Stimulated activated effector memory CD8-positive, alpha-beta T cell treated with anti-CD3 and anti-CD28 coated beads, Interleukin-12 subunit alpha, Interleukin-12 subunit beta, amount 100 ng/mL, for 72 hours (primary cell): ENCODE data around the gene TMPRSS9.

Experiments
- ATAC-seq: fragments of 150-1000 bp; cut with Tn5 transposase; 2 replicates; pipeline ENCODE4 v1.10.0; 2021
- DNase-seq, 2 donors: peaks; one replicate each; pipeline ENCODE4 v3.0.0; 2021 to 2022; ENCODE audit warnings: low spot score in 2 of 2
- H3K27ac Mint-ChIP-seq: one replicate; pipeline ENCODE4 v1.8.0; 2022; ENCODE audit warnings: mild to moderate bottlenecking, mixed read lengths
- H3K36me3 Mint-ChIP-seq: one replicate; pipeline ENCODE4 v1.8.0; 2022; ENCODE audit warnings: mild to moderate bottlenecking, mixed read lengths
- H3K4me1 Mint-ChIP-seq: one replicate; pipeline ENCODE4 v1.8.0; 2022; ENCODE audit warnings: mixed read lengths
- H3K4me3 Mint-ChIP-seq: one replicate; pipeline ENCODE4 v1.8.0; 2022; ENCODE audit warnings: mild to moderate bottlenecking, mixed read lengths
- H3K9me3 Mint-ChIP-seq: one replicate; pipeline ENCODE4 v1.8.0; 2022; ENCODE audit warnings: mixed read lengths

Gene TMPRSS9

DNA sequence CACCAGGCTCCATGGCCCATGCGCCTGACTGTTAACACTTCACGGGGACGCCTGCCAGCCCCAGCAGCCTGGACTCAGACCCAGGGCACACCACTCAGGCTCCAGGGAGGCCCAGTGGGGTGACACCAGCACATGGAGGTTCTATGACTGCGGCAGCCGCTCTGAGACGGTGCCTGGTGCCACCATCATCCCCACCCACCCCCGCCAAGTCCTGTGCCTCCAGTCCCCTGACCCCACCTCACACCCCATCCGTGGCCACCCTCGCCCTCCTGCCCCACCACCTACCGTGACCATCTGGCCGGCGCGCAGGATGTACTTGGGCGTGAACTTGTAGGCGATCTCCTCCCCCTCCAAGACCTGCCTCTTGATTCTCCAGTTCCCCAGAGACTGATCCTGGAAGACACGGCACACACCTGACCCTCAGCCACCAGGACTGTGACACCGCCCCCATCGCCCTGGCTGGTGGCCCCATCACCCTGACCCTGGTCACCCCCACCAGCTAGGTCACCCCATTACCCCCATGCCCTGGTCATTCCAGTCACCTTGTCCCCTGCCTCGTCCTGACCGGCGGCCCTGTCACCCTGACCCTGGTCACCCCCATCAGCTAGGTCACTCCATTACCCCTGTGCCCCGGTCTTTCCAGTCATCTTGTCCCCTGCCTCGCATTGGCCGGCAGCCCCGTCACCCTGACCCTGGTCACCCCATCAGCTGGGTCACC, 72.2 kb downstream of the TMPRSS9 start:
- DNase-seq (no peak), ATAC-seq (no peak)
- Mint-ChIP-seq H3K36me3 (peaks cover 79% of the 10 kb centered on the region), H3K9me3 (no peaks in the 10 kb centered on the region), H3K4me1 (peaks cover 8% of the 10 kb centered on the region), H3K4me3 (no peak overlapping the region), H3K27ac (no peak overlapping the region)

DNA sequence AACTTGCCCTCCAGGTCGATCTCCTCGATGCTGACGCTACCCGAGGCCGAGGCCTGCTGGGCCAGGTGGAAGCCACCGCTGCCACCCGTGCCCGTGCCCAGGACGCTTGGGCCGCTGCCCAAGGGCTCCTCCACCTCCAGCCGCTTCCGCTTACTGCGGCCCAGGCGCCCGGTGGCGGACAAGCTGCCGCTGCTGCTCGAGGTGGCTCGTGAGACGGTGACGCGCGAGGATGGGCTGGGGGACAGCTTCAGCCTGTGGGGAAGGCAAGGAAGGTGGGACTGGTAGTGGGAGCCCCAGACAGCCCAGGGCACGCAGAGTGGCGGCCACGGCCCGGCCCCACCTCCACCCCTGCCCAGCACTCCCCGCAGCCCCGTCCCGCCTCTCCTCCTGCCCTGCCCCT, 73.8 kb downstream of the TMPRSS9 start:
- H3K4me1 Mint-ChIP-seq: no peaks in the 10 kb centered on the region
- no peak overlapping the region for H3K27ac Mint-ChIP-seq
- DNase-seq: no peak
- H3K9me3 Mint-ChIP-seq: no peaks in the 10 kb centered on the region
- ATAC-seq: no peak
- H3K36me3 Mint-ChIP-seq: peaks cover 79% of the 10 kb centered on the region
- H3K4me3 Mint-ChIP-seq: no peak overlapping the region

DNA sequence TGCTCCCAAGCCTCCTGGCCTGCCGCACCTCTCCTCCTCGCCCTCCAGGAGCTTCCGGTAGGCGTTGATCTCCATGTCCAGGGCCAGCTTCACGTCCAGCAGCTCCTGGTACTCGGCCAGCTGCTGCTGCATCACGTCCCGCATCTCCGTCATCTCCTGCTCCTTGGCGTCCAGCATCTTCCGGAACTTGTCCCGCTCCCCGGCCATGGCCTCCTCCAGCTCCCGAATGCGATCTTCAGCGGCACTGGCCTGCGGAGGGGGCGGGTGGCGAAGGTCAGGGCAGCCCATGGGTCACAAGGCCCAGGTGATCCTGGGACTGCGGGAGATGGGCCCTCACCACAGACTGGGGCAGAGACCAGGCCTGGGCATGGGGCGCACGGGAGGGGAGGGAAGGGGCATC, 74.2 kb downstream of the TMPRSS9 start:
- Mint-ChIP-seq H3K9me3 (no peaks in the 10 kb centered on the region), H3K4me3 (no peak overlapping the region), H3K27ac (no peak overlapping the region), H3K36me3 (peaks cover 75% of the 10 kb centered on the region), H3K4me1 (no peaks in the 10 kb centered on the region)
- DNase-seq (no peak), ATAC-seq (no peak)

DNA sequence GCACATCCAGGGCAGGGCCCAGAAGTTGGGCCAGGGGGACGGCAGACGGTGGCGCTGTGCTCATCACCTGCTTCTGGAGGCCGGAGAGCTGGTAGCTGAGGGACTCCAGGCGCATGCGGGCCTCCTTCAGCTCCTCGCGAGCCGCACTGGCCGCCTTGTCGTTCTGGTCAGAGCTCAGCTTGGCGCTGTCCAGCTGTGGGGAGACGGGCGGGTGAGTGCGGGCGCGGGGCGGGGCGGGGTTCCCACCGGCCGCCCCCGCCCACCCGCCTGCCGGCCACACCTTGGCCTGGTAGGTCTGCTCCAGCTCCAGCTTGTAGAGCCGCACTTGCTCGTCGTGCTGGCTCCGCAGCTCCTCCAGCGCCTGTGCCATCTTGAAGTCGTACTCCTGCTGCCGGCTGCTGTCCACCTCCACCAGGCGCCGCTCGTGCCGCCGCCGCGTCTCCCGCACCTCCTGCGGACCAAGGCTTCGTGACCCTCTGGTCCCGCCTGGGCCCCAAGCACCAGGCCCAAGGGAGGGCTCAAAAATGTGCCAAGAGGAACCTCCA, 74.7 kb downstream of the TMPRSS9 start:
- Mint-ChIP-seq H3K27ac (no peak overlapping the region), H3K4me1 (no peaks in the 10 kb centered on the region), H3K4me3 (no peak overlapping the region), H3K36me3 (peaks cover 70% of the 10 kb centered on the region), H3K9me3 (no peaks in the 10 kb centered on the region)
- DNase-seq (no peak), ATAC-seq (no peak)

DNA sequence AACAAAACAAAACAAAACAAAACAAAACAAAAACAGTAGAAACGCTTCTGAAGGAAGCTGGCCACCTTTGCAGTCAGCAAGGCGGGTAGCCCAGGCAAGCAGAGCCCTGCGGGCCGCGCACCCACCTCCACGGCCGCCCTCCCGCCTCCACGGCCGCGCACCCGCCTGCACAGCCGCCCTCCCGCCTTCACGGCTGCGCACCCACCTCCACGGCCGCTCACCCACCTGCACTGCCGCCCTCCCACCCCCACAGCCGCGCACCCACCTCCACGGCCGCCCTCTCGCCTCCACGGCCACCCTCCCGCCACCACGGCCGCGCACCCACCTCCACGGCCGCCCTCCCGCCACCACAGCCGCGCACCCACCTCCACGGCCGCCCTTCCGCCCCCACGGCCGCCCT, 76.3 kb downstream of the TMPRSS9 start:
- DNase-seq: no peak
- Mint-ChIP-seq H3K27ac (no peak overlapping the region), H3K4me3 (no peak overlapping the region), H3K36me3 (peaks cover 59% of the 10 kb centered on the region), H3K4me1 (no peaks in the 10 kb centered on the region), H3K9me3 (no peaks in the 10 kb centered on the region)
- ATAC-seq: no peak

DNA sequence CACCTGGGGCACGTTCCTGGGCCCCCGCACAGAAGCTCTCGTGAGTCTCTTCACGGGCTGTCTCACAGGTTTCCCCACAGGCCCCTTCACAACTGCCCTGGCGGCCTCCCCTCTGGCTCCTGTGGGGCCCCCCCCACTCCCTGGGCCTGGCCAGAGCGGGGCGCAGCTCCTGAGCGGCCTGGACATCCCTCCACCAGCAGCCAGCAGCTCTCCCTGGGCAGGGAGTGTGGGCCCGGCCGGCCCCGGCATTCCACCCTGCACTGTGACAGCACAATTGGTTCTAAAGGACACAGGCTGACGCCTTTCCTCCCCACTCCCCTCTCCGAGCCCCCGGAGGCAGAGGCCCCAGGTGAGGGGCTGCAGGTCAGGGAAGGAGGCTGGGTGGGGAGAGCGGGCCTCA, 76.9 kb downstream of the TMPRSS9 start:
- DNase-seq (no peak), ATAC-seq (no peak)
- Mint-ChIP-seq H3K27ac (no peak overlapping the region), H3K4me3 (no peak overlapping the region), H3K36me3 (peaks cover 59% of the 10 kb centered on the region), H3K4me1 (no peaks in the 10 kb centered on the region), H3K9me3 (no peaks in the 10 kb centered on the region)

DNA sequence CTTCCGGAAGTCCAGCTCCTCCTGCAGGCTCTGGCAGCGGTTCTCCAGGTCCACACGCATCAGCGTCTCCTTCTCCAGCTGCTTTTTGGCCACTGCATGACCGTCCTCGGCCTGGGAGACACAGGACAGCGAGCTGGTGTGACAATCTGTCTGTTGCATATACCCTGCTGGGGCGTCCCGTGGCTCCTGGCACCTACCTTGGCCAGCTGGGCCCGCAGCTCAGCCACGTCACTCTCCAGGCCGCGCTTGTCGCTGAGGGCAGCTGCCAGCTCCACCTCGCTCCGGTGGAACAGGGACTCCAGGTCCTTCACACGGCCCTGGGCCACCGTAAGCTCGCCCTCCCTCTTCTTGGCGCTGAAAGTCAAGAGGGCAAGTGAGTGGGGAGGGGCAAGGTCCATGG, 78.1 kb downstream of the TMPRSS9 start:
- Mint-ChIP-seq H3K4me1 (no peaks in the 10 kb centered on the region), H3K9me3 (no peaks in the 10 kb centered on the region), H3K36me3 (peaks cover 57% of the 10 kb centered on the region), H3K27ac (no peak overlapping the region), H3K4me3 (no peak overlapping the region)
- DNase-seq (no peak), ATAC-seq (no peak)

DNA sequence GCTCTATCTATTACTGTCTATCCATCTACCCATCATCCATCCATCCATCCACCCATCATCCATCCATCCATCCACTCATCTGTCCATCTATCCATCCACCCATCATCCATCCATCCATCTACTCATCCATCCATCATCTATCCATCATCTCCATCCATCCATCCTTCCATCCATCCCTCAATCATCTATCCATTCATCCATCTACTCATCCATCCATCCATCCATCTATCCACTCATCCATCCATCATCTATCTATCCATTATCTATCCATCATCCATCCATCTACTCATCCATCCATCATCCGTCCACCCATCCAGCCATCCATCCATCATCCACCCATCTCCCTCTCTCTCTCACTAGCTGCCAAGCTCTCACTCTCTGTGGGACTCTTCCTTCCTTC, 80.5 kb downstream of the TMPRSS9 start:
- no peaks in the 10 kb centered on the region for H3K4me1 Mint-ChIP-seq
- peak overlapping the region; percentile 0 for H3K27ac Mint-ChIP-seq
- H3K4me3 Mint-ChIP-seq: no peak overlapping the region
- no peaks in the 10 kb centered on the region for H3K9me3 Mint-ChIP-seq
- no peak for DNase-seq
- no peak for ATAC-seq
- H3K36me3 Mint-ChIP-seq: peaks cover 57% of the 10 kb centered on the region

DNA sequence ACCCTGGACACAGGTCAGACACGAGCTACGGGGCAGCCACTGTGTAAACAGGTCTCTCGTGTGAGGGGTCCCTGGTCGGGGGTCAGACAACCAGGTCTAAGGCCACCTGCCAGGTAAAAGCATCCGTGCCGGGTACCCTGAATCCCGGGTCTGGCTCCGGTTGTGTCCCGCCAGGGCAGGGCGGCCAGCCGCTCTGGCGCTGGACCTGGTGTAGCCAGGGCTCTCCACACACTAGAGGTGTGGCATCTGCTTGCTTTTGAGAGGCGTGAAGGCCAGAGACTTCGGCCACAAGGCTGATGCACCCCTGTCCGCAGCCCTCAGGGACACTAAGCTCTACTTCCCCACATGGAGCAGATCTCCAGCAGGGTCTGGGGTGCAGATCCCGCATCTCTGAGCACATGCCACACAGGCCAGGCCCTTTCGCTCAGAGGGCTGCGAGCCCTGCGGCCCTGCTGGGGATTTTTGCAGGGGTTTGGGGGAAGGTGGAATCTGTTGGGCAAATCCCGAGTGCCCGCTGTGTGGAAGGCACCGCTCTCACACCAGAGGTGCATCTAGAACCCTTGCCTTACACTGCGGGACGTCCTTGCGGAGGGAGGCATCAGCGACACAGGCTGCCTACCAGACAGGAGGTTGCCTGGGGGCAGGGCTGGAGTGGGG, 81.2 kb downstream of the TMPRSS9 start:
- no peak for ATAC-seq
- H3K4me1 Mint-ChIP-seq: peaks cover 2% of the 10 kb centered on the region
- no peak overlapping the region for H3K4me3 Mint-ChIP-seq
- no peaks in the 10 kb centered on the region for H3K9me3 Mint-ChIP-seq
- H3K36me3 Mint-ChIP-seq: peaks cover 50% of the 10 kb centered on the region
- no peak for DNase-seq
- H3K27ac Mint-ChIP-seq: peak overlapping the region; percentile 0

DNA sequence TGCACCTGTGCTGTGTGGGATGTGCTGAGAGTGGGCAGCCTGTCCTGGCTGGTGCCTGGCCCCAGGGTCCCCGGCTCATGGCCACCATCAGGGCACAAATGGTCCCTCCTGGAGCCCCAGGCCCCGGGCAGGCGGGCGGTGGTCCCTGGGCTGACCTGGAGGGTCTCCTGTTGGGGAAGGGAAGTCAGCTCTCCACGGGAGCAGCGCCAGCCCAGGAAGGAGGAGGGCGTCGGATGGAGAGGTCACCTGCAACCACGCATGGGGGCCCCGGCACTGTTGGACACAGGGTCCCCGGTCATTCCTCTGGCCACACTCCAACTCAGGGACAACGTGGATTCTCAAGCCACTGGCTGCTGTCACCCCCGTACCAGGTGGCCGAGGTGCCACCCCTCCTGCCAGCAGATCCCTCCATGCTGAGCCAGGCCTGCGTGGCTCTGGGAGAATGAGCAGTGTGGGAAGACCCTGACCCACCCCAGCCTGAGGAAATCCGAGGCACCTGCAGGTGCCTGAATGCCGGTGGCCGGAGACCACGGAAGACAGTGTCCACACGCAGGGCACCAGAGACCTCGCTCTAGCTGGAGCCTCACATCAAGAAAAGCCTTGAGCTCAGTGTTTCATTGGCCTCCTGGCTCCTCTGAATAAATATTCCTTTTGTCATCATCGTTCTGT, 83.2 kb downstream of the TMPRSS9 start:
- DNase-seq: no peak
- Mint-ChIP-seq H3K36me3 (peaks cover 34% of the 10 kb centered on the region), H3K4me1 (peaks cover 11% of the 10 kb centered on the region), H3K4me3 (no peak overlapping the region), H3K9me3 (no peaks in the 10 kb centered on the region), H3K27ac (no peak overlapping the region)
- no peak for ATAC-seq

DNA sequence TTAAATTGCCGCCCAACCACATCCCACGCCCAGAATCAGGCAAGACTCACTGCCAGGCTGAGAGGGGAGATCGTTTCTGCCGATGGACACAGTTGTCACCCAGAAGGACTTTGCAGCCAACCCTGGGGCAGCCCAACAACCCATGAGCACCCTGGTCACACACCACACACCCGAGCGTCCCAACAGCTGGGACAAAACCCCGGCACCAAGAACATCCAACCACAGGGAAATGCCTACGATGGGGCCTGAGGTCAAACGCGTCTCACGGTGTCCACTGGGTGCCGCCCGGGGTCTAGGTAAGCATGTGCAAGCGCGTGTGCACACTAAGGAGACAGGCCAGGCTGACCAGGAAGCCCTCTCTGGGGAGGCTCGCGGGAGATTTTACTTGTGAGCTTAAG, 83.7 kb downstream of the TMPRSS9 start:
- no peak for DNase-seq
- no peak overlapping the region for H3K27ac Mint-ChIP-seq
- H3K36me3 Mint-ChIP-seq: peaks cover 32% of the 10 kb centered on the region
- ATAC-seq: no peak
- H3K4me1 Mint-ChIP-seq: peaks cover 14% of the 10 kb centered on the region
- no peaks in the 10 kb centered on the region for H3K9me3 Mint-ChIP-seq
- H3K4me3 Mint-ChIP-seq: no peak overlapping the region

DNA sequence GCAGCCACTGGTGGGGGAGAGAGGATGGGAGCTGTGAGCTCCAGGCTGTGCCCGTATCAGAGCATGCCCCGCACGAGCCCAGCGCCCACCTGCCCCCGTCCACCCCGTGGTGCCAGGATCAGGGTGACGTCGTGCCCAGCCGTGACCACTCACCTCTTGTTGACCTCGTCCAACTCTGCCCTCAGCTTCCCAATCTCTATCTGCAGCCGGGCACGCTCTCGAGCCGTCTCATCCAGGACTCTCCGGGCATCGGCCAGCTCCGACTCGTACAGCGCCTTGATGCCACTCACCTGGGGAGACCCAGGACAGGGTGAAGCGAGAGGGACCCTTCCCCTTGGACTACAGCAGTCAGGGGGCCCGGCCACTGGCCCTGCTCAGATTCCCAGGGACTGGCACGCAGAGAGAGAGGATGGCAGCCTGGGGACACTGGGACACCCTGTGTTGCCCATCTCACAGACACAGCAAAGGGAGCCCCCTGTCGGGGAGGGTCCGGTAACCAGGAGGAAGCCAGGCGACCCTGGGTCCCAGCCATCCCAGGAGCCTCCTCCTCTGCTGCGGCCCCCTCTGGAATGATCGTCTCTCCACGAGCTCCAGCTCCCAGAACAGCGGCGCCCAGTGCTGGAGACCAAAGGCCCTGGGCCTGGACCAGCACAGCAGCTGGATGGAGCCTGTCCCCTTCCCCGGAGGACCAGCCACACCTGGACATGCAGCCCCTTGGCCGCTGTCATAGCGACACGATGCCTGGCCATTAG, 84.4 kb downstream of the TMPRSS9 start:
- Mint-ChIP-seq H3K27ac (peak overlapping the region; percentile 23), H3K9me3 (no peaks in the 10 kb centered on the region), H3K36me3 (peaks cover 32% of the 10 kb centered on the region), H3K4me1 (peaks cover 14% of the 10 kb centered on the region), H3K4me3 (no peak overlapping the region)
- DNase-seq: no peak
- ATAC-seq: no peak

DNA sequence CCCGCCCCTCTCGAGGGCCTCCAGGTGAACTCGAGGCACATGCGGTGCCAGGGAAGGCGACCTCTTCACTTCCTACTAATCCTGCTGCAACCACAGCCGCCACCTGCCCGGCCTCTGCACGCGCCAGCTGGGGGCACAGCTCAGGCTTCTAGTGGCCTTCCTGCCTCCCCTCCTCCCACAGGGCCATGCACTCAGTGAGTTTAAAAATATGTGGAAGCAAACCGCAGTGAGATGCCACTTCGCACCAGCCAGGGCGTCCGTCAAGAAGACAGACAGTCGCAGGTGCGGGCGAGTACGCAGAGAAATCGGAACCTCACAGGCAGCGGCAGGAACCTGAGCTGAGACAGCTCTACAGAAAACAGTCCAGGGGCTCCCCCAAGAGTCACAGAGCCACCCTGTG, 86.3 kb downstream of the TMPRSS9 start:
- Mint-ChIP-seq H3K4me1 (peaks cover 14% of the 10 kb centered on the region), H3K27ac (peak overlapping the region; percentile 17), H3K4me3 (no peak overlapping the region), H3K9me3 (no peaks in the 10 kb centered on the region), H3K36me3 (peaks cover 45% of the 10 kb centered on the region)
- ATAC-seq (no peak), DNase-seq (no peak)

DNA sequence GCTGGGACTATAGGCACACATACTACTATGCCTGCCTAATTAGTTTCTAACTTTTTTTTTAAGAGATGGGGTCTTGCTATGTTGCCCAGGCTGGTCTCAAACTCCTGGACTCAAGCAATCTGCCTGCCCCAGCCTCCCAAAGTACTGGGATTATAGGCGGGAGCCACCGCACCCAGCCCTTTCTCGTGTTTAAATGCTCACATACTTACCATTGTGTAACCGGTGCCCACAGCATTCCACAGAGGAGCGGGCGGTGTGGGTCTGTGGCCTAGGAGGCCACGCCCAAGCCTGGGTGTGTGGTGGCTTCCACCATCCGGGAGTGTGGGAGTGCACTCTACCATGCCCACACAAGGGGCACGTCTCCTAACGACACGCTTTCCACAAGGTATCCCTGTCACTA, 89.0 kb downstream of the TMPRSS9 start:
- Mint-ChIP-seq H3K27ac (no peak overlapping the region), H3K4me1 (peaks cover 14% of the 10 kb centered on the region), H3K9me3 (no peaks in the 10 kb centered on the region), H3K36me3 (peaks cover 40% of the 10 kb centered on the region), H3K4me3 (no peak overlapping the region)
- no peak for ATAC-seq
- DNase-seq: no peak

DNA sequence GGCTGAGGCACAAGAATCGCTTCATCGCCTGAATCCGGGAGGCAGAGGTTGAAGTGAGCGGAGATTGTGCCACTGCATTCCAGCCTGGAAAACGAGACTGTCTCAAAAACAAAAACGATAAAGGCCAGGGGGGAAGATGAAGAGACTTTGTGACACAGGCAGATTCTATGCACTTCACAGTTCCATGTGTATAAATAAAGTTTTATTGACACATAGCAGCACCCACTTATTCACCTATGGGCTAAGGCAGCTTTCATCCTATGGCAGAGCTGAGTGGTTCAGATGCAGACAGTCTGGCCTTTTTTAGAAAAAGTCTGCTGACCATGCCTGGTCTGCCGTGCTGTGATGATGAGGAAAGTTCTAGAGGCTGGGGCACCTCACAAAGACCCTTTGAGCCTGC, 91.1 kb downstream of the TMPRSS9 start:
- Mint-ChIP-seq H3K9me3 (no peaks in the 10 kb centered on the region), H3K27ac (peak overlapping the region; percentile 20), H3K4me1 (peaks cover 23% of the 10 kb centered on the region), H3K4me3 (no peak overlapping the region), H3K36me3 (peaks cover 44% of the 10 kb centered on the region)
- ATAC-seq: no peak
- DNase-seq: no peak
